BLaER1 treated with 17β-estradiol and CSF1 and Interleukin-3, amounts not matched to agents 10 nM and 100 nM (cell line): ENCODE data around the gene ATP6V1F.

Experiments used
- H3K27ac ChIP-seq, 11 experiments: shearing (Covaris generic); formaldehyde crosslinking; 2 replicates each; pipeline ENCODE4 v1.8.1; 2022
- H3K27me3 ChIP-seq, 11 experiments: shearing (Covaris generic); formaldehyde crosslinking; 2 replicates each; pipeline ENCODE4 v1.8.1; 2022
- H3K36me3 ChIP-seq, 11 experiments: shearing (Covaris generic); formaldehyde crosslinking; 2 replicates each; pipeline ENCODE4 v1.8.1; 2022
- H3K4me1 ChIP-seq, 10 experiments: shearing (Covaris generic); formaldehyde crosslinking; 2 replicates each; pipeline ENCODE4 v1.8.1; 2022
- H3K4me2 ChIP-seq, 11 experiments: shearing (Covaris generic); formaldehyde crosslinking; 2 replicates each; pipeline ENCODE4 v1.8.1; 2022
- H3K4me3 ChIP-seq, 10 experiments: shearing (Covaris generic); formaldehyde crosslinking; 2 replicates each; pipeline ENCODE4 v1.8.1; 2022
- H3K9ac ChIP-seq, 11 experiments: shearing (Covaris generic); formaldehyde crosslinking; 2 replicates each; pipeline ENCODE4 v1.8.1; 2022
- H3K9me3 ChIP-seq, 11 experiments: shearing (Covaris generic); formaldehyde crosslinking; replicated peaks in 1 of 11; 2 replicates each; pipeline ENCODE4 v1.8.1; 2022
- H4K20me1 ChIP-seq, 11 experiments: shearing (Covaris generic); formaldehyde crosslinking; 2 replicates each; pipeline ENCODE4 v1.8.1; 2022
- Cebpa-rat ChIP-seq, 11 experiments: shearing (Covaris generic); IDR thresholded peaks; 2 replicates each; pipeline ENCODE4 v1.8.1; 2022

Gene ATP6V1F

GRCh38 chr7:128844777-128845311 is 17.8 kb upstream of the ATP6V1F start:
- H3K9me3 ChIP-seq: no peaks in the 10 kb centered on the region
- no peak overlapping the region for H3K27ac ChIP-seq
- H4K20me1 ChIP-seq: no peaks in the 10 kb centered on the region; a peak in 1 of 22 replicates
- H3K9ac ChIP-seq: no peak overlapping the region
- H3K27me3 ChIP-seq: no peaks in the 10 kb centered on the region
- H3K4me3 ChIP-seq: no peak overlapping the region
- no peak for TF ChIP-seq Cebpa-rat (IDR thresholded peaks at IDR 0.05)
- H3K4me2 ChIP-seq: no peak overlapping the region
- peaks cover 0 to 6% (median 2%) of the 10 kb centered on the region in 10 experiments; a peak in 6 of 20 replicates for H3K4me1 ChIP-seq
- H3K36me3 ChIP-seq: no peaks in the 10 kb centered on the region

GRCh38 chr7:128845475-128845874 is 17.2 kb upstream of the ATP6V1F start:
- Histone ChIP-seq H3K4me3 (no peak overlapping the region), H3K27ac (no peak overlapping the region), H4K20me1 (no peaks in the 10 kb centered on the region), H3K27me3 (no peaks in the 10 kb centered on the region), H3K4me1 (peaks cover 0 to 6% (median 2%) of the 10 kb centered on the region in 10 experiments; a peak in 6 of 20 replicates), H3K9ac (no peak overlapping the region), H3K36me3 (no peaks in the 10 kb centered on the region), H3K4me2 (no peak overlapping the region), H3K9me3 (no peaks in the 10 kb centered on the region)
- TF ChIP-seq Cebpa-rat (IDR thresholded peaks at IDR 0.05): no peak

- Histone ChIP-seq H3K27ac (no peak overlapping the region), H3K9ac (no peak overlapping the region), H3K27me3 (no peaks in the 10 kb centered on the region), H3K4me3 (no peak overlapping the region), H3K4me1 (peaks cover 0 to 5% (median 2%) of the 10 kb centered on the region in 10 experiments; a peak in 6 of 20 replicates), H3K9me3 (no peaks in the 10 kb centered on the region), H3K36me3 (no peaks in the 10 kb centered on the region), H4K20me1 (no peaks in the 10 kb centered on the region), H3K4me2 (no peak overlapping the region)
- TF ChIP-seq Cebpa-rat (IDR thresholded peaks at IDR 0.05): no peak
These were observed 16.7 kb upstream of the ATP6V1F start for GRCh38 chr7:128845987-128846386.

- no peak overlapping the region for H3K27ac ChIP-seq
- no peak overlapping the region for H3K4me3 ChIP-seq
- H3K4me2 ChIP-seq: no peak overlapping the region
- no peaks in the 10 kb centered on the region for H3K36me3 ChIP-seq
- H3K27me3 ChIP-seq: no peaks in the 10 kb centered on the region
- H3K9me3 ChIP-seq: no peaks in the 10 kb centered on the region
- peaks cover 0 to under 1% (median 0%) of the 10 kb centered on the region in 10 experiments; a peak in 1 of 20 replicates for H3K4me1 ChIP-seq
- no peak for TF ChIP-seq Cebpa-rat (IDR thresholded peaks at IDR 0.05)
- no peak overlapping the region for H3K9ac ChIP-seq
- H4K20me1 ChIP-seq: no peaks in the 10 kb centered on the region
These were observed 15.7 kb upstream of the ATP6V1F start for GRCh38 chr7:128846781-128847444.

GRCh38 chr7:128847721-128848211 is 14.9 kb upstream of the ATP6V1F start:
- H3K27me3 ChIP-seq: no peaks in the 10 kb centered on the region
- H3K4me3 ChIP-seq: no peak overlapping the region
- no peak overlapping the region for H3K27ac ChIP-seq
- H4K20me1 ChIP-seq: no peaks in the 10 kb centered on the region
- no peak overlapping the region for H3K4me2 ChIP-seq
- H3K9ac ChIP-seq: no peak overlapping the region
- TF ChIP-seq Cebpa-rat (IDR thresholded peaks at IDR 0.05): no peak
- no peaks in the 10 kb centered on the region for H3K9me3 ChIP-seq
- no peaks in the 10 kb centered on the region for H3K4me1 ChIP-seq
- no peaks in the 10 kb centered on the region for H3K36me3 ChIP-seq

- Histone ChIP-seq H3K4me1 (no peaks in the 10 kb centered on the region), H4K20me1 (no peaks in the 10 kb centered on the region), H3K4me3 (no peak overlapping the region), H3K36me3 (no peaks in the 10 kb centered on the region), H3K9ac (no peak overlapping the region), H3K27me3 (no peaks in the 10 kb centered on the region), H3K27ac (no peak overlapping the region), H3K4me2 (no peak overlapping the region), H3K9me3 (no peaks in the 10 kb centered on the region)
- no peak for TF ChIP-seq Cebpa-rat (IDR thresholded peaks at IDR 0.05)
These were observed 14.1 kb upstream of the ATP6V1F start for GRCh38 chr7:128848289-128849155.

- Histone ChIP-seq H3K27me3 (no peaks in the 10 kb centered on the region), H3K4me2 (no peak overlapping the region), H3K36me3 (no peaks in the 10 kb centered on the region), H4K20me1 (no peaks in the 10 kb centered on the region), H3K4me3 (no peak overlapping the region), H3K27ac (no peak overlapping the region), H3K9me3 (no peaks in the 10 kb centered on the region), H3K4me1 (0 out of 20 replicates have a peak, but pooled peaks cover 0 to 3% (median 0%) of the 10 kb centered on the region in 10 experiments), H3K9ac (no peak overlapping the region)
- no peak for TF ChIP-seq Cebpa-rat (IDR thresholded peaks at IDR 0.05)
These were observed 13.5 kb upstream of the ATP6V1F start for GRCh38 chr7:128849156-128849515.

- Histone ChIP-seq H4K20me1 (no peaks in the 10 kb centered on the region), H3K27me3 (no peaks in the 10 kb centered on the region), H3K9me3 (no peaks in the 10 kb centered on the region), H3K4me2 (no peak overlapping the region), H3K4me1 (peaks cover 0 to 4% (median 0%) of the 10 kb centered on the region in 10 experiments; a peak in 3 of 20 replicates), H3K9ac (no peak overlapping the region), H3K27ac (no peak overlapping the region), H3K4me3 (no peak overlapping the region), H3K36me3 (no peaks in the 10 kb centered on the region)
- TF ChIP-seq Cebpa-rat (IDR thresholded peaks at IDR 0.05): no peak
These were observed 12.7 kb upstream of the ATP6V1F start for GRCh38 chr7:128849804-128850490.
